Transverse colon (tissue), 3 donors: ENCODE data around the gene GJB2.

Experiments
- EP300 ChIP-seq: sonication (generic); formaldehyde crosslinking; IDR thresholded peaks from one replicate; pipeline ENCODE4 v1.6.1; 2017; ENCODE audit warnings: antibody characterized with exemption, low read depth
- POLR2A ChIP-seq: fragments of 450-650 bp; IDR thresholded peaks from one replicate; pipeline ENCODE4 v1.6.1; 2016; ENCODE audit warnings: antibody characterized with exemption, mild to moderate bottlenecking, moderate library complexity
- TF ChIP-seq, protein P1 (sequence below), 5 experiments: fragments of 200-600 bp in 3 of 5; fragments of 450-650 bp in 2 of 5; sonication (generic) in 3 of 5; IDR thresholded peaks; 1 replicate in 2 of 5; 2 replicates in 3 of 5; pipeline ENCODE4 v1.5.1; 2016 to 2017; ENCODE audit warnings: antibody characterized with exemption in 5 of 5, inconsistent platforms in 3 of 5, mild to moderate bottlenecking in 2 of 5, moderate library complexity in 1 of 5

DNA sequence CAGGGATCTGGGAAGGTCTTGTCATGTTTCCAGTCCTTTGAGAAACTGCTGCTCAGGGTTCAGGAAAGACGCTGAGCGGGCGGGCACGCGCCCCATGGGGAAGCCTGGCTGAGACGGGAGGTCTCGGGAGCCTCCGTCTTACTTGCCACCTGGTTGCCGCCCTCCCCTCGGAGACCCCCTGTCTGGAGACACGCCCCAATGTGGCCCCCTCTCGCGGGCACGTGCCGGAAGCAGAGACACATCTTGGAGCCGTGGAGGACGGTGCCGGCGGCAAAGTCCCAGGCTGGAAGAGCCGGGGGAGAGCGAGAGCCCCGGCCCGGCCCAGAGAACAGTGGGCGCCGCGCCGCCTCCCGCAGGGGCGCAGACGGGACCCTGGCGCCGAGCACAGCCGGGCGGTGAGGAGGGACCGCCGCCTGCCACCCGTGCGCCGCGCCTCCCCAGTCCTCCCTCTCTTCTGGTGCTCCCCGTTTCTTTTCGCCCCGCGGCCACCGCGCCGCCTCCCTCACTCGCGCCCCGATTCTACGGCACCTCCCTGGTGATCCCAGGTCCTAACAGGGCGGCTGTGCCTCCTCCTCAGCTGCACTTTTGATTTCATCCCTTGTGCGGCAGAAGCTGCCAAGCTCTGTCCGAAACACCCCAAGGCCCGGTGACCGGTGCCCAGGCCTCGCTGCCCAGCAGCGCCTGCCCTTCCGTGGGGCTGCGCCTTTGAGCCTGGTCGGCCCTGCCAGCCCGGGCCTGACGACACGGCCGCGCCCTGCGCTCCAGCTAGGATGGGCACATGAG lies 15.5 kb downstream of the GJB2 start:
- TF ChIP-seq, protein P1, sequence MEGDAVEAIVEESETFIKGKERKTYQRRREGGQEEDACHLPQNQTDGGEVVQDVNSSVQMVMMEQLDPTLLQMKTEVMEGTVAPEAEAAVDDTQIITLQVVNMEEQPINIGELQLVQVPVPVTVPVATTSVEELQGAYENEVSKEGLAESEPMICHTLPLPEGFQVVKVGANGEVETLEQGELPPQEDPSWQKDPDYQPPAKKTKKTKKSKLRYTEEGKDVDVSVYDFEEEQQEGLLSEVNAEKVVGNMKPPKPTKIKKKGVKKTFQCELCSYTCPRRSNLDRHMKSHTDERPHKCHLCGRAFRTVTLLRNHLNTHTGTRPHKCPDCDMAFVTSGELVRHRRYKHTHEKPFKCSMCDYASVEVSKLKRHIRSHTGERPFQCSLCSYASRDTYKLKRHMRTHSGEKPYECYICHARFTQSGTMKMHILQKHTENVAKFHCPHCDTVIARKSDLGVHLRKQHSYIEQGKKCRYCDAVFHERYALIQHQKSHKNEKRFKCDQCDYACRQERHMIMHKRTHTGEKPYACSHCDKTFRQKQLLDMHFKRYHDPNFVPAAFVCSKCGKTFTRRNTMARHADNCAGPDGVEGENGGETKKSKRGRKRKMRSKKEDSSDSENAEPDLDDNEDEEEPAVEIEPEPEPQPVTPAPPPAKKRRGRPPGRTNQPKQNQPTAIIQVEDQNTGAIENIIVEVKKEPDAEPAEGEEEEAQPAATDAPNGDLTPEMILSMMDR (IDR thresholded peaks at IDR 0.05): no peak
- TF ChIP-seq EP300 (no peak), POLR2A (no peak)
